GM12892 (cell line): ENCODE data around the gene APOD.

Source experiments
- POLR2A ChIP-seq: IDR thresholded peaks from 2 replicates; pipeline ENCODE4 v1.6.1; 2011; ENCODE audit warnings: low read depth, low read length, control low read depth
- POLR2AphosphoS5 ChIP-seq: IDR thresholded peaks from 2 replicates; pipeline ENCODE4 v1.6.1; 2011; ENCODE audit warnings: low read depth, low read length, control low read depth

DNA sequence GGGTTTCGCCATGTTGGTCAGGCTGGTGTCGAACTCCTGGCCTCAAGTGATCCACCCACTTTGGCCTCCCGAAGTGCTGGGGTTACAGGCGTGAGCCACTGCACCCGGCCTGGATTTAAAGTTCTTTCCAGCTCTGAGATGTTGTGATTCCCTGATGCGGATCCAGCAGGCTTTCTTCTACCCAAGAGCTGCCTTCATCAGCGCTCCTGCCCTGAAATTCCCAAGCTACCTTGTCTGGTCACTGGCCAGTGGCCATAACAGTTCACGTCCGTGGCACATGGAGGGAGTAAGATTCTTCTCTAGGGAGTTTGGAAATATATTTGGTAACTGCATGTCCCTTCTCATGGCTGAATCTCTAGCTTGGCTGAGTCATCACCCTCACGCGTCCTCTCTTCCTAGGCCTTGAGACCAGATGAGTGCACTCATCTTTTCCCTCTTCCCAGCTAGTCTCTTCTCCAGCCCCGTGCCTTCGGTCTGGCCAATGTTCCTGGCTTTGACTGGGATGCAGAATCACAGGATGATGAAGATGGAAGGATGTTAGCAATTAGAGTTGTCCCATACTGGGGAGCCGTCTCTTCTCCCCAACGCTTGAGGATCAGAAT lies 29.8 kb upstream of the APOD start:
- TF ChIP-seq POLR2AphosphoS5, result no peak
- no peak for TF ChIP-seq POLR2A
